Kidney epithelial cell (primary cell): Measurements from ENCODE around the gene GPR146. TPM values are rescaled to one million over a fixed set of nuclear protein-coding genes. Genes with fewer than 3 reads are reported as not detected.
A peak's percentile ranks its signal among the peaks of the same experiment; 100 is the strongest.

Experiments used
- DNase-seq: peaks from one replicate; pipeline ENCODE4 v3.0.0-alpha.2; 2010; ENCODE audit warnings: low read depth
- H3K27me3 ChIP-seq: 2 replicates; pipeline ENCODE4 v1.6.0; 2011; ENCODE audit warnings: low read length; ENCODE audit not compliant: control insufficient read depth, insufficient read depth
- H3K36me3 ChIP-seq: 2 replicates; pipeline ENCODE4 v1.5.1; 2011; ENCODE audit warnings: low read length; ENCODE audit not compliant: control insufficient read depth, insufficient read depth
- H3K4me3 ChIP-seq: 2 replicates; pipeline ENCODE4 v1.5.1; 2011; ENCODE audit warnings: low read depth, mild to moderate bottlenecking, control low read depth, low read length
- total RNA-seq: library from RNA; depleted of rRNA; stranded (reverse); fragments of >200 nt; gene quantifications from 2 replicates; pipeline ENCODE4 v1.2.3, GENCODE V29; 2015
- TF ChIP-seq, protein P1 (sequence below): IDR thresholded peaks from 2 replicates; pipeline ENCODE4 v1.5.1; 2011; ENCODE audit warnings: mild to moderate bottlenecking, moderate library complexity, low read length, control low read depth, inconsistent platforms; ENCODE audit not compliant: insufficient read depth, poor library complexity, severe bottlenecking

The GPR146 gene
- 0.21 TPM in 2 replicates for total RNA-seq

- DNase-seq: peak; percentile 77
- no peaks in the 10 kb centered on the region for H3K27me3 ChIP-seq
- TF ChIP-seq, protein P1, sequence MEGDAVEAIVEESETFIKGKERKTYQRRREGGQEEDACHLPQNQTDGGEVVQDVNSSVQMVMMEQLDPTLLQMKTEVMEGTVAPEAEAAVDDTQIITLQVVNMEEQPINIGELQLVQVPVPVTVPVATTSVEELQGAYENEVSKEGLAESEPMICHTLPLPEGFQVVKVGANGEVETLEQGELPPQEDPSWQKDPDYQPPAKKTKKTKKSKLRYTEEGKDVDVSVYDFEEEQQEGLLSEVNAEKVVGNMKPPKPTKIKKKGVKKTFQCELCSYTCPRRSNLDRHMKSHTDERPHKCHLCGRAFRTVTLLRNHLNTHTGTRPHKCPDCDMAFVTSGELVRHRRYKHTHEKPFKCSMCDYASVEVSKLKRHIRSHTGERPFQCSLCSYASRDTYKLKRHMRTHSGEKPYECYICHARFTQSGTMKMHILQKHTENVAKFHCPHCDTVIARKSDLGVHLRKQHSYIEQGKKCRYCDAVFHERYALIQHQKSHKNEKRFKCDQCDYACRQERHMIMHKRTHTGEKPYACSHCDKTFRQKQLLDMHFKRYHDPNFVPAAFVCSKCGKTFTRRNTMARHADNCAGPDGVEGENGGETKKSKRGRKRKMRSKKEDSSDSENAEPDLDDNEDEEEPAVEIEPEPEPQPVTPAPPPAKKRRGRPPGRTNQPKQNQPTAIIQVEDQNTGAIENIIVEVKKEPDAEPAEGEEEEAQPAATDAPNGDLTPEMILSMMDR: peak; percentile 71
- no peaks in the 10 kb centered on the region for H3K36me3 ChIP-seq
- peak within 1 kb of the TSS; percentile 38 for H3K4me3 ChIP-seq
Measured at GRCh38 chr7:1044189-1045068, at the start of gene GPR146. Gene GPR146, plus strand, starts transcription at chr7:1044546. Its CDS starts 12,970 bp downstream, at chr7:1057516.

DNA sequence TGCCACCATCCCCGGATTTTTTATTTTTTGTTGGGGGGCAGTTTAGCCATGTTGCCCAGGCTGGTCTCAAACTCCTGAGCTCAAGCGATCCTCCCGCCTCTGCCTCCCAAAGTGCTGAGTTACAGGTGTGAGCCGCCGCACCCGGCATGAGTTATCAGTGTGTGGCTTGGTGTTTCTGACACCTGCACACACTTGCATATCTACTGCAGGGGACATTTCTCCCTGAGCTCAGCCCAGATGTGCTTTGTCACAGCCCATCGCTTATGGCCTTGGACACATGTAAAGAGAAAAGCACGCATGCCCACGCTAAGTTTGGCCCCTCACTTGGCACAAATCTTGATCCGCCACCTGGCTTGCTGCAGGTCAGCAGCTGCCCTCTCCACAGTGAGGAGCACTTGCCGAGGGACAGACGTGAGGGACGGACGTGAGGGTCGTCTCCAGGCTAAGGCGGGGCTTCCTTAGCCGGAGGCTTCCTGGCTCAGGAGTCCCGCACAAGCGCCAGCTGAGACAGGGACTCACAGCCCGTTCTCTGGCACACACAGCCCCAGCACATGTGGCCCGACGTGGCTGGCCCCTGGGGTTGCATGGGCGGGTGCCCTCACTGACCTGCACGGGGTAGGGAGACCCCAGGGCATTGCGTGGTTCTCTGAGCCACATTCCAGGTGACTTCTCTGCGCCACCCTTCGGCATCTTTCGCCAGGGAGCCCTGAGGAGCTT is 49.6 kb upstream of the GPR146 start:
- Histone ChIP-seq H3K27me3 (peaks cover 6% of the 10 kb centered on the region), H3K4me3 (no peak overlapping the region), H3K36me3 (peaks cover 2% of the 10 kb centered on the region)
- TF ChIP-seq, protein P1: no peak
- DNase-seq: no peak

DNA sequence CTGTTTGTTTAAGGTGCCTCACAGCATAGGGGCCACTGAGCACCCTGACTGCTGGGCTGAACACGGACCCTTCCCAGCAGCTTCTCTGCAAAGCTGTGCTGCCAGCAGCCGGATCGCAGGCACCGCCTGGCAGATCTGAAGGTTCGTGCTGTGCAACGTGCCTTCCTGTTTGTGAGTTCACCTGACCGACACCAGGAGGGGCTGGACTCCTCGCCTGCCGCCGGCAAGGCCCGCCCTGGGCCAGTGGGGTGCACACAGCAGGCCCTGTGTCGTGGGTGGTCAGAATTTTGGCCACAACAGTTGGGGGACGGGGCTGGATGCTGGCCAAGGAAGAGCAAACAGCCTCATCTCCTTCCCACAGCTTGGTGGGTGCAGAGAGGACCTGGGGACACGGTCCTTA is 48.8 kb upstream of the GPR146 start:
- DNase-seq: no peak
- Histone ChIP-seq H3K36me3 (peaks cover 2% of the 10 kb centered on the region), H3K27me3 (peaks cover 5% of the 10 kb centered on the region), H3K4me3 (no peak overlapping the region)
- TF ChIP-seq, protein P1: no peak

- TF ChIP-seq, protein P1: no peak
- no peak overlapping the region for H3K4me3 ChIP-seq
Measured at GRCh38 chr7:996079-996872, 48.1 kb upstream of the GPR146 start.

DNA sequence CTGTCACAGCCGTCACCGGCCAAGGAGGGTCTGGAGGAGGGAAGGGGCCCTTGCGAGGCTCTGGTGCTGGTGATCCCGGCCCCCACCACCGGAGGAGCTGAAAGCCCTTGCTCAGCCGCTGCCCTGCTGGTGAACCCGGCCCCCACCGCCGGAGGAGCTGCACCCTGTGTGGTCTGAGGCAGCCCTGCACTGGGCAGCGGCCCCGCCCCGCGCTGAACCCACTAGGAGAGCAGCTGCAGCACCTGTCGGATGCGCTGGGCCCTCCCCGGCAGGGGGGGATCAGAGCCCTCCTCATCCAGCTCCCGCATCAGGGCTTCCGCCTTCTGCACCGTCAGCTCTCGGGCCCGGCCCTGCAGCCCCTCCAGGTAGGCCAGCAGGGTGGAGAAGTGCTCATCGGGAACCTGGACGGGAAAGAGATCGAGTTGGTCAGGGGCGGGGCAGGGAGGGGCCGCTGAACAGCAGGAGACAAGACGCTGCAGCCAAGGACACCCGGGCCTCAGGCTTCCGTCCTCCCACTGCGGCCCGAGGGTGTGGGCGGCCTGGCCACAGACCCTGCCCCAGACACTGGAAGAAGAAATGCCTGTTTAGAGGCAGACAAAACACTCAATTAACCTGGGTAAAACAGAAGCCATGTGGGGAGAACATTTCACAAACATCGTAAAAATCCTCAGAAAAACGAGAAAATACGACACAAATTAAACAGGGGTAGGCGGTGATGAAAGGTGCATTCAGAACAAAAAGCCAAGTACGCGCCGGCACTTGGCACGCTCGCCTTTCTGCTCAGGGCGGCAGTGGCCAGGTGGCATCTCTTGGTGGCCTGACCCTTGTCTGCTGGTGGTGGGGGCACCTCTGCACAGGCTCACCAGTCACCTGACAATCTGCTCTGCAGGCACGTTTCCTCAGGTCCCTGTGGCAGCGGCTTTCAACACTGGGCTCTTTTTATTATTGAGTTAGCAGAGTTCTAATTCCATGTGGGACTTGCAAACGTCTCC is 46.6 kb upstream of the GPR146 start:
- Histone ChIP-seq H3K27me3 (no peaks in the 10 kb centered on the region), H3K36me3 (peaks cover 2% of the 10 kb centered on the region), H3K4me3 (no peak overlapping the region)
- TF ChIP-seq, protein P1: peak; percentile 2
- DNase-seq: no peak

More at GRCh38 chr7:996079-996872, 48.1 kb upstream of the GPR146 start:
- Histone ChIP-seq H3K27me3 (no peaks in the 10 kb centered on the region), H3K36me3 (peaks cover 2% of the 10 kb centered on the region)
- DNase-seq: no peak
